Tibial artery (tissue), 4 donors: ENCODE results near the gene SLC38A5.
"Not testable (repeated sequence)": the region's sequence is repeated elsewhere in the genome, so short reads cannot be mapped to it uniquely, and the experiment has no call there.

Experiments used
- DNase-seq, 2 donors: peaks; one replicate each; pipeline ENCODE4 v3.0.0-alpha.2; 2019
- H3K27ac ChIP-seq, 2 donors: fragments of 200-600 bp; sonication (generic) in 1 of 2; 1 replicate in 1 of 2; 2 replicates in 1 of 2; pipeline ENCODE4 v1.5.1; 2018 to 2019; ENCODE audit warnings: mild to moderate bottlenecking in 1 of 2
- H3K27me3 ChIP-seq, 2 donors: fragments of 200-600 bp; sonication (generic) in 1 of 2; one replicate each; pipeline versions ENCODE4 v1.5.1 to v1.6.0; 2016 to 2019
- H3K36me3 ChIP-seq, 3 donors: fragments of 200-600 bp; sonication (generic) in 2 of 3; one replicate each; pipeline ENCODE4 v1.5.1; 2016 to 2019; ENCODE audit warnings: mild to moderate bottlenecking in 2 of 3
- H3K4me1 ChIP-seq, 4 donors: fragments of 200-600 bp; sonication (generic) in 2 of 4; 1 replicate in 3 of 4; 2 replicates in 1 of 4; pipeline ENCODE4 v1.5.1; 2016 to 2019
- H3K4me3 ChIP-seq, 2 donors: fragments of 200-600 bp; sonication (generic) in 1 of 2; 1 replicate in 1 of 2; 2 replicates in 1 of 2; pipeline ENCODE4 v1.5.1; 2018 to 2019; ENCODE audit warnings: mild to moderate bottlenecking in 2 of 2
- H3K9me3 ChIP-seq, 3 donors: fragments of 200-600 bp; sonication (generic) in 1 of 3; one replicate each; pipeline ENCODE4 v1.5.1; 2016 to 2019
- CTCF ChIP-seq, 2 experiments: fragments of 200-600 bp in 1 of 2; fragments of 450-650 bp in 1 of 2; IDR thresholded peaks; one replicate each; pipeline ENCODE4 v1.5.1; 2017 to 2019; ENCODE audit warnings: antibody characterized with exemption in 2 of 2, mild to moderate bottlenecking in 1 of 2, moderate library complexity in 1 of 2
- intact Hi-C: fragments of 100-400 bp; cut with DNase I; formaldehyde crosslinking; loops from one replicate; pipeline ENCODE4 v1.15.0; 2023; ENCODE audit warnings: low total_unique reads

The SLC38A5 gene

GRCh38 chrX:48470110-48470832 is at the start of gene SLC38A5:
TSS of gene SLC38A5 (minus strand) at chrX:48470260. CDS start at chrX:48467924, 2,336 bp downstream.
- peaks cover 0 to 20% (median 4%) of the 10 kb centered on the region in 4 donors for H3K4me1 ChIP-seq

GRCh38 chrX:48519481-48519880 is 49.4 kb upstream of the SLC38A5 start:
- H3K4me3 ChIP-seq, H3K4me1 ChIP-seq, H3K27me3 ChIP-seq, H3K9me3 ChIP-seq, DNase-seq, intact Hi-C loops, H3K27ac ChIP-seq: not testable (repeated sequence)
- peaks cover 0 to 17% (median 3%) of the 10 kb centered on the region in 3 donors for H3K36me3 ChIP-seq

More at GRCh38 chrX:48470110-48470832, at the start of gene SLC38A5:
- Histone ChIP-seq H3K4me3 (peak within 1 kb of the TSS; percentile 31 to 43), H3K27me3 (no peaks in the 10 kb centered on the region), H3K27ac (no peak within 1 kb of the TSS), H3K9me3 (no peaks in the 10 kb centered on the region), H3K36me3 (no peaks in the 10 kb centered on the region)
- no peak for DNase-seq
- no peak for TF ChIP-seq CTCF (IDR thresholded peaks at IDR 0.05)
- intact Hi-C loops: loop anchor here (10.0 kb wide), 1 partner anchor 125 kb away; the partner anchor contains the start of gene WDR13

GRCh38 chrX:48516987-48517386 is 46.9 kb upstream of the SLC38A5 start:
- no peak for DNase-seq
- no peak for TF ChIP-seq CTCF (IDR thresholded peaks at IDR 0.05)
- Histone ChIP-seq H3K36me3 (peaks cover 0 to 20% (median 7%) of the 10 kb centered on the region in 3 donors), H3K27ac (no peak overlapping the region), H3K27me3 (no peaks in the 10 kb centered on the region), H3K9me3 (no peaks in the 10 kb centered on the region), H3K4me1 (no peaks in the 10 kb centered on the region), H3K4me3 (no peak overlapping the region)
- intact Hi-C loops: no loop called here

GRCh38 chrX:48516285-48516684 is 46.2 kb upstream of the SLC38A5 start:
- intact Hi-C loops: no loop called here
- no peak overlapping the region for H3K4me3 ChIP-seq
- no peaks in the 10 kb centered on the region for H3K9me3 ChIP-seq
- no peak for DNase-seq
- peaks cover 0 to 20% (median 7%) of the 10 kb centered on the region in 3 donors for H3K36me3 ChIP-seq
- no peak overlapping the region for H3K27ac ChIP-seq
- H3K4me1 ChIP-seq: no peaks in the 10 kb centered on the region
- H3K27me3 ChIP-seq: no peaks in the 10 kb centered on the region
- no peak for TF ChIP-seq CTCF (IDR thresholded peaks at IDR 0.05)

- intact Hi-C loops: no loop called here
These were observed 45.8 kb upstream of the SLC38A5 start for GRCh38 chrX:48515842-48516241.

More at GRCh38 chrX:48515842-48516241, 45.8 kb upstream of the SLC38A5 start:
- Histone ChIP-seq H3K36me3 (peaks cover 0 to 20% (median 7%) of the 10 kb centered on the region in 3 donors), H3K9me3 (no peaks in the 10 kb centered on the region), H3K4me1 (no peaks in the 10 kb centered on the region), H3K27ac (no peak overlapping the region), H3K27me3 (no peaks in the 10 kb centered on the region), H3K4me3 (no peak overlapping the region)
- DNase-seq: no peak
- TF ChIP-seq CTCF (IDR thresholded peaks at IDR 0.05): no peak
